Transverse colon (tissue), 4 donors: Measurements from ENCODE around the gene TTC28. TPM values are rescaled to one million over a fixed set of nuclear protein-coding genes. Genes with fewer than 3 reads are reported as not detected.
"Not testable (repeated sequence)": the region's sequence is repeated elsewhere in the genome, so short reads cannot be mapped to it uniquely, and the experiment has no call there.

Experiments used
- DNase-seq: peaks from one replicate; pipeline ENCODE4 v3.0.0-alpha.2; 2019
- H3K27ac ChIP-seq, 4 donors: fragments of 200-600 bp; sonication (generic); 2 replicates each; pipeline ENCODE4 v1.5.1; 2016 to 2018; ENCODE audit warnings: inconsistent platforms in 4 of 4
- H3K27me3 ChIP-seq: fragments of 200-600 bp; sonication (generic); 2 replicates; pipeline ENCODE4 v1.5.1; 2017; ENCODE audit warnings: inconsistent platforms
- H3K36me3 ChIP-seq, 4 donors: fragments of 200-600 bp; sonication (generic); 2 replicates each; pipeline ENCODE4 v1.5.1; 2017 to 2019; ENCODE audit warnings: inconsistent platforms in 4 of 4
- H3K4me1 ChIP-seq, 4 donors: fragments of 200-600 bp; sonication (generic); 2 replicates each; pipeline ENCODE4 v1.5.1; 2017 to 2020; ENCODE audit warnings: inconsistent platforms in 4 of 4
- H3K4me3 ChIP-seq, 4 donors: fragments of 200-600 bp; sonication (generic); 1 replicate in 1 of 4; 2 replicates in 3 of 4; pipeline versions ENCODE4 v1.5.1 to v1.6.1; 2017 to 2019; ENCODE audit warnings: inconsistent platforms in 4 of 4
- H3K9me3 ChIP-seq, 2 donors: fragments of 200-600 bp; sonication (generic); 2 replicates each; pipeline ENCODE4 v1.5.1; 2017 to 2019; ENCODE audit warnings: inconsistent platforms in 2 of 2
- CTCF ChIP-seq, 5 experiments: fragments of 200-600 bp in 3 of 5; fragments of 450-650 bp in 2 of 5; sonication (generic) in 3 of 5; IDR thresholded peaks; 1 replicate in 2 of 5; 2 replicates in 3 of 5; pipeline ENCODE4 v1.5.1; 2016 to 2017; ENCODE audit warnings: antibody characterized with exemption in 5 of 5, inconsistent platforms in 3 of 5, mild to moderate bottlenecking in 2 of 5, moderate library complexity in 1 of 5
- EP300 ChIP-seq: sonication (generic); formaldehyde crosslinking; IDR thresholded peaks from one replicate; pipeline ENCODE4 v1.6.1; 2017; ENCODE audit warnings: antibody characterized with exemption, low read depth
- POLR2A ChIP-seq: fragments of 450-650 bp; IDR thresholded peaks from one replicate; pipeline ENCODE4 v1.6.1; 2016; ENCODE audit warnings: antibody characterized with exemption, mild to moderate bottlenecking, moderate library complexity
- POLR2AphosphoS5 ChIP-seq, 3 donors: sonication (generic); formaldehyde crosslinking; IDR thresholded peaks; one replicate each; pipeline ENCODE4 v1.6.1; 2016; ENCODE audit warnings: antibody characterized with exemption in 3 of 3
- WGBS, 2 donors: methylation state at CpG; one replicate each; pipeline ENCODE4 v1.1.5; 2018; ENCODE audit warnings: low coverage in 1 of 2; 5-methylcytosine and 5-hydroxymethylcytosine counted together
- in situ Hi-C, 4 donors: fragments of 200-750 bp; cut with MboI; loops; one replicate each; pipeline versions ENCODE4 v1.15.0 to v1.15.1; 2017; ENCODE audit warnings: low sequenced_read_pairs in 3 of 4, low pct_ligation_motif_present in 1 of 4, low pct_unique_long_range_greater_than_20kb in 1 of 4
- intact Hi-C: fragments of 100-400 bp; cut with DNase I; formaldehyde crosslinking; loops from one replicate; pipeline ENCODE4 v1.15.1; 2023; ENCODE audit warnings: low total_unique reads
- total RNA-seq, 4 donors: library from RNA; depleted of rRNA; stranded (reverse); fragments of >200 nt; gene quantifications; one replicate each; pipeline ENCODE4 v1.1.0, GENCODE V29; 2016

Gene TTC28
- total RNA-seq, 4 donors from 2014 or later: 7.6 to 84.2 (median 12.4) TPM

- in situ Hi-C loops: no loop called here
- Histone ChIP-seq H3K9me3 (no peaks in the 10 kb centered on the region), H3K36me3 (no peaks in the 10 kb centered on the region), H3K27ac (no peak overlapping the region), H3K4me1 (peaks cover 0 to 5% (median 0%) of the 10 kb centered on the region in 4 donors), H3K4me3 (no peak overlapping the region), H3K27me3 (no peaks in the 10 kb centered on the region)
- WGBS, 2 donors: 39 to 62% methylated on average over 2 to 3 of the region's 3 CpGs
- TF ChIP-seq CTCF (IDR thresholded peaks at IDR 0.05) (no peak), POLR2AphosphoS5 (IDR thresholded peaks at IDR 0.05) (no peak), POLR2A (no peak), EP300 (no peak)
- DNase-seq: no peak
- intact Hi-C loops: no loop called here
Measured at GRCh38 chr22:28222052-28222451, 457.6 kb downstream of the TTC28 start.

DNA sequence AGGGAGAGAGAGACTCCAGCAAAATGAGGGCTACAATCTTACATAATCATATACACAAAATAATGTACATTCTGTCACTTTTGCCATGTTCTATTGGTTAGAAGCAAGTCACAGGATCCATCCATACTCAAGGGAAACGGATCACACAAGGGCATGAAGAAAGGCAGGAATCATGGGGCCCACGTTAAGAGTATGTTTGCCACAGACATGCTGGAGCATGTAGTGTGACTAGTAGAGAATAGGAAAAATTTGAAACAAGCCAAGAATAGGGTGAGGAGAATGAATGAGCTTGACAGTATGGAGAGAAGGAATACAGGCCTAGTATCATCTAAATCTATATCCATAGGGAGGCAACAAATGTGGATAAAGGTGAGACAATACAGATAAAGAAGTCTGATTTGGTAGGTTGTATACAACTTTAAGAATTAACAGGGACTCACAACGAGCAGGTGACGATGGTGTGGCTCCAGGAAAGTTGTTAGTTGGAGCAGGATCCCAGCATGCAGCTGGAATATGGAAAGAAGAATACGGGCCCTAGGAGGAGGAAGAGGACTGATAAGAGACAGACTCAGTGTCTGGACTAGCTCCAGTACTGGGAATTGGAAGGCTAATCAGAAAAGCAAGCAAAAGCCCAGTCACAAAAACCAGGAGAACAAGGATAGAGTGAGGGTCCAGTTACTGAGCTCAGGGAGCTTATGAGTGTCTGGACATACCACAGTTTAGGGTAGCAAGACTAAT, 458.8 kb downstream of the TTC28 start:
- DNase-seq: no peak
- Histone ChIP-seq H3K4me1 (peaks cover 0 to 5% (median 0%) of the 10 kb centered on the region in 4 donors), H3K27ac (no peak overlapping the region), H3K36me3 (no peaks in the 10 kb centered on the region), H3K4me3 (no peak overlapping the region), H3K9me3 (no peaks in the 10 kb centered on the region), H3K27me3 (no peaks in the 10 kb centered on the region)
- TF ChIP-seq POLR2A (no peak), CTCF (IDR thresholded peaks at IDR 0.05) (no peak), EP300 (no peak), POLR2AphosphoS5 (IDR thresholded peaks at IDR 0.05) (no peak)
- intact Hi-C loops: no loop called here
- in situ Hi-C loops: no loop called here
- 64 to 76% methylated on average over 5 of the region's 5 CpGs for WGBS, 2 donors

GRCh38 chr22:28217277-28217676, 462.4 kb downstream of the TTC28 start:
- H3K27ac ChIP-seq: no peak overlapping the region
- in situ Hi-C loops (no loop called here), intact Hi-C loops (no loop called here)
- TF ChIP-seq EP300 (no peak), POLR2AphosphoS5 (IDR thresholded peaks at IDR 0.05) (no peak)
- 85 to 100% methylated on average over 1 of the region's 1 CpG for WGBS, 2 donors
- H3K4me1 ChIP-seq: no peaks in the 10 kb centered on the region
- no peaks in the 10 kb centered on the region for H3K36me3 ChIP-seq
- no peak for DNase-seq
- H3K9me3 ChIP-seq: no peaks in the 10 kb centered on the region
- no peaks in the 10 kb centered on the region for H3K27me3 ChIP-seq
- H3K4me3 ChIP-seq: no peak overlapping the region

DNA sequence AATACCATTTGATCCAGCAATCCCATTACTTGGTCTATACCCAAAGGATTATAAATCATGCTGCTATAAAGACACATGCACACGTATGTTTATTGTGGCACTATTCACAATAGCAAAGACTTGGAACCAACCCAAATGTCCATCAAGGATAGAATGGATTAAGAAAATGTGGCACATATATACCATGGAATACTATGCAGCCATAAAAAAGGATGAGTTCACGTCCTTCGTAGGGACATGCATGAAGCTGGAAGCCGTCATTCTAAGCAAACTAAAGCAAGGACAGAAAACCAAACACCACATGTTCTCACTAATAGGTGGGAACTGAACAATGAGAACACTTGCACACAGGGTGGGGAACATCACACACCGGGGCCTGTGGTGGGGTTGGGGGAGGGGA, 464.9 kb downstream of the TTC28 start:
- intact Hi-C loops, H3K27ac ChIP-seq, DNase-seq, H3K4me3 ChIP-seq, H3K4me1 ChIP-seq, in situ Hi-C loops, H3K27me3 ChIP-seq, H3K9me3 ChIP-seq, H3K36me3 ChIP-seq: not testable (repeated sequence)
- WGBS, 2 donors: 80 to 94% methylated on average over 5 of the region's 5 CpGs

DNA sequence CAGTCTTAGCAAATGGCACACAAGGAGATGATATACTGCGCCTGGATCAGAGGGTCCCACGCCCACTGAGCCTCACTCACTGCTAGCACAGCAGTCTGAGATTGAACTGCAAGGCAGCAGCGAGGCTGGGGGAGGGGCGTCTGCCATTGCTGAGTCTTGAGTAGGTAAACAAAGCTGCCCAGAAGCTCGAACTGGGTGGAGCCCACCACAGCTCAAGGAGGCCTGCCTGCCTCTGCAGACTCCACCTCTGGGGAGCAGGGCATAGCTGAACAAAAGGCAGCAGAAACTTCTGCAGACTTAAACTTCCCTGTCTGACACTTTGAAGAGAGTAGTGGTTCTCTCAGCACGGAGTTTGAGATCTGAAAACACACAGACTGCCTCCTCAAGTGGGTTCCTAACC, 470.2 kb downstream of the TTC28 start:
- H3K27me3 ChIP-seq, DNase-seq, H3K4me3 ChIP-seq, H3K27ac ChIP-seq, H3K36me3 ChIP-seq, H3K9me3 ChIP-seq, H3K4me1 ChIP-seq, intact Hi-C loops, in situ Hi-C loops: not testable (repeated sequence)
- 72% methylated on average over 6 of the region's 6 CpGs; no CpG with 5 or more reads in 1 of the 2 donors for WGBS, 2 donors
